NCI-H82 (cell line): ENCODE data around the gene HSD3B7.
A peak's percentile ranks its signal among the peaks of the same experiment; 100 is the strongest.

Experiments
- DNase-seq: peaks from one replicate; lab custom pipeline; 2025; lab: John Stamatoyannopoulos, UW

Gene HSD3B7

DNA sequence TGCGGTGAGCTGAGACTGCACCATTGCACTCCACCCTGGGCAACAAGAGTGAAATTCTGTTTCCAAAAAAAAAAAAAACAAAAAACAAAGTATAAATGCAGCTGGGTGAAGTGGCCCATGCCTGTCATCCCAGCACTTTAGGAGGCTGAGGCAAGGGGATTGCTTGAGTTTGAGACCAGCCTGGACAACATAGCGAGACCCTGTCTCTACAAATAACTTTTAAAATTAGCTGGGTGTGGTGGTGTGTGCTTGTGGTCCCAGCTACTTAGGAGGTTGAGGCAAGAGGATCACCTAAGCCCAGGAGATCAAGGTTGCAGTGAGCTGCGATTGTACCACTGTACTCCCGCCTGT, 38.2 kb downstream of the HSD3B7 start:
- no peak for DNase-seq

DNA sequence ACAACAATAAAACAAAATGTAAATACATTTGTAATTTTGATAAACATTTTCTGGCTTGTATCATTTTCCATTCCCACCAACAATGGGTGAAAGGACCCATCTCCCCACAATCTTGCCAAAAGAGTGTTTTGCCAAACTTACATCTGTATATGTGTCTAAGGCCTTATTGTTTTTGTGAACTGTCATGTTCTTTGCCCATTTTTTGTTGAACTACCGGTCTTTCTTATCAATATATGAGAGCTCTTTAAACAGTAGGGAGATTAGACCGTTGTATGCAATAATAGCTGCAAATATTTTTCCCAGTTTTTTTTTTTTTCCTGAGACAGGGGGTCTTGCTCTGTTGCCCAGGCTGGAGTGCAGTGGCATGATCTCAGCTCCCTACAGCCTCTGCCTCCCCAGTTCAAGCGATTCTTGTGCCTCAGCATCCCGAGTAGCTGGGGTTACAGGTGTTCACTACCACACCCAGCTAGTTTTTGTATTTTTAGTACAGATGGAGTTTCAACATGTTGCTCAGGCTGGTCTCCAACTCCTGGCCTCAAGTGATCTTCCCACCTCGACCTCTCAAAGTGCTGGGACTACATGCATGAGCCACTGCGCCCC, 38.7 kb downstream of the HSD3B7 start:
- no peak for DNase-seq

DNA sequence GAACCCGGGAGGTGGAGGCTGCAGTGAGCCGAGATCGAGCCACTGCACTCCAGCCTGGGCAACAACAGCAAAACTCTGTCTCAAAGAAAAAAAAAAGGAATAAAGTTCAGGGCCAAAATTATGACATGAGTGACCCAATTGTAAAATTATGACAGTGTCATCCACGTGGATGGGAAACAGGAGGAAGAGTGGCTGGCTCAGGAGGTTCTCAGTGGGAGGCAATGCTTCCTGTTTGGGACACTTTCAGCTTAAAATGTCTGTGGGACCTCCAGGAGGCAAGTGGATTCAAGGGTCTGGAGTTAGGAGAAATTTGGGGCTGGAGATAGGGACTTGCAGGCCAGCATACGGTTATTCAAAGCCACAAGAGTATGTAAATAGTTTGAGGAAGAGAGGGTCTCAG, 40.3 kb downstream of the HSD3B7 start:
- DNase-seq, result no peak

DNA sequence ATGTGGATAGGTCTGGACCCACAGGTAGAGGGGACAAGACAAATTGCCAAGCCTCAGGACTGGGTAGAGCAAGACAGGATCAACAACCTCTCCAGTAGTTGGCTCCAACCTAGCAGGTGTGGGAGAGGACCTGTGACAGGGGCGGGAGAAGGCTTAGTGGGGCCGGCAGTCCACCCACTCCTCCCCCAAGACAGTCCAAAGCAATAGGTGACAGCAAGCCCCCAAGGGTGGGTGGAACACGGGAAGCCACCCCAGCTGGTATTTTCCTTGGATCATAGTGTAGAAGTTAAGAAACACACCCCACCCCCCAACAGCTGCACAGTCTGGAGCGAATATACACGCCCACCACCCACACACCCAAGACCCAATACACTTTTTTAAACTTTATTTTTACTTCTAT, 44.3 kb downstream of the HSD3B7 start:
- DNase-seq, result no peak

DNA sequence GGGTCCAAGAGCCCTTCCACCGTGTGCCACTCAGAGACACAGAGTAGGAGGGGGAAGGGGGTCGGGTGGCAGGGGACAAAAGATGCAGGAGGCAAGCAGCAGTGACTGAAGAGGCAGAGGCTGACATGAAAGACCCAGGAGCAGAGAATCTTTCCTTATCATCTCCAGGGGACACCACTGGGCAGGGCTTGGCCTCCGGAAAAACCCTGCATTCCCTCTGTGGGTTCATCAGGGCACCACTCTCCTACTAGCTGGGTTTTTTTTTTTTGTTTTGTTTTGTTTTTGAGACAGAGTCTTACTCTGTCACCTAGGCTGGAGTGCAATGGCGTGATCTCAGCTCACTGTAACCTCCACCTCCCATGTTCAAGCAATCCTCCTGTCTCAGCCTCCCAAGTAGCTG, 46.3 kb downstream of the HSD3B7 start:
- no peak for DNase-seq

DNA sequence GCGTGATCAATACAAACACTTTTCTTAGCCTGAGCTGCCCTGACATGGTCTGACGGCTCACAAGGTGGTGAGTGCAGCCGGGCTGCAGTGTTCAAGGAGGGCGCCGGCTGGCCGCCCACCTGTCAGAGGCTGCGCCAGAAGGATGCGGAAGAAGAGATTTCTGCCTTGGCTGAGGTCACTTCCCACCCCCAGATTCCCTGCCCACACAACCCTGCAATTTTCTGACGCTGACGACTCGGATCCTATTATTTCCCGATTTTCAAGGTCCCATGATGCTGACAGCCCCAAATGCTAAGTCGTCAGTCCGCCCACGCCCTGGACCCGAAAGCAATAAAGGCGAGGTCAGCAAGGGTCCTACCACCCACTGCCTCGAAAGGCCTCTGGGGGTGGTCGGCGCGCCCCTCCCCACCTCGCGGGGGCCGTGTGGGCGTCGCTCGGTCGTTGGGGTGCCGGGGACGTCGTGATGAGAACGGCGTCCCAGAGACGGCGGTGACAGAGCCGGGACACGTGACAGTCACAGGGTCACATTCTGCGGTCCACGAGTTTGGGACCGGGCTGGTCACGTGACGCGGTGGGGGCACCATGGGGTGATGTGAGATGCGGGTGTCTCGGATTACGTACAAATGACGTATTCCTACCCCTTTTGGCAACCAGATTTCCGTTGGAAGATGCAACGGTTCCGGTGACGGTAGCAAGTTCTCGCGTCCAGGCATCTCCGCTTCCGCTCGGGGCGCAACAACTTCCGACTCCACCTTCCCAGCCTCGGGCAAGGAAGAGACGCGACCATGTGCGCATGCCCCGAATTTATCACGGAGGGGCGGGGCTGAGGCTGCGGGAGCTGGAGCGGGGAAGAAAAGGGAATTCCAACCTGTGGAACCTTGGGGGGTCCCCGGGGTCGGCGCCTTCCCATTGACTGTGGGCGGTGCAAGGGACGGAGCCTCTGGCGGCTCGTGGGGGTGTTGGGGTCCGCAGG, 48.0 kb downstream of the HSD3B7 start, which contains the start of gene STX4:
STX4 (plus strand) TSS at position 823 of the 973 bp plus-strand sequence. CDS start 248 bp downstream, outside the sequence.
- peak; percentile 94 for DNase-seq

DNA sequence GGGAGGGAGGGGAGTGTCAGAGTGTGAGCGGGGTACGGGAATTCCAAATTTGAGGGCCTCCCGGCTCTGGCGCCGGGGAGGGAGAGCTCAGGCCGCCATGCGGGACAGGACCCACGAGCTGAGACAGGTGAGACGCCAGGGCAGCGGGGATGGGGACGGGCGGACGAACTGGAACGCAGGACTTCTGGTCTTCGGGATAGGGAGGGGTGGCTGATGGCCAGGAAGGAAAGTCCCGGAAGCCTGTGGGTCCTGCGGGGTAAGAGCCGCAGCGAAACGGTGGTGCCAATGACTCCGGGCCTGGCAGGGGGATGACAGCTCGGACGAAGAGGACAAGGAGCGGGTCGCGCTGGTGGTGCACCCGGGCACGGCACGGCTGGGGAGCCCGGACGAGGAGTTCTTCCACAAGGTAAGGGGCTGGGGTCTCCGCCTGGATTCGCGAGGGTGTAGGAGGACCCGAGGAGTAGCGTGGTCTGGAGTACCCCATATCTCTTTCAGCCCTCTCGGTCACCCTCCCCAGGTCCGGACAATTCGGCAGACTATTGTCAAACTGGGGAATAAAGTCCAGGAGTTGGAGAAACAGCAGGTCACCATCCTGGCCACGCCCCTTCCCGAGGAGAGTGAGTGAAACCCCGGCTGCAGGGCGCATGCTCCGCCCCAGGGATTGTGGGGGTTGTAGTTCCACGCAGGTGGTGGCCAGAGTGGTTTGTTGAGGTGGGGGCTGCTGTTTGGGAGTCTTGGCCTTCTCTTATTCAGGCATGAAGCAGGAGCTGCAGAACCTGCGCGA, 48.9 kb downstream of the HSD3B7 start:
- peak; percentile 89 for DNase-seq

DNA sequence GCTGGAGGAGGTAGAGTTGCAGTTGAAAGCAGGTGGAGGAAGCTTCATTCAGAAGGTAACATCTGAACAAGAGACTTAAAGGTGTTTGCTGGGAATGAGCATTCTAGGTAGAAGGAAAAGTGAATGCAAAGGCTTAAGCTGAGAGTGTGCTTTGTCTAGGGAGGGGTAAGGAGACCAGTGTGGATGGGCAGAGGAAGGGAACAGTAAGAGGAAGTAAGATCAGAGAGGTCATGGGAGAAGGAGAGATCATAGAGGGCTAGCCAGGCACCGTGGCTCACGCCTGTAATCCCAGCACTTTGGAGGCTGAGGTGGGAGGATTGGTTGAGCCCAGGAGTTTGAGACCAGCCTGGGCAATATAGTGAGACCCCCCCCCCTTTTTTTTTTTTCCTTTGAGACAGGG, 51.7 kb downstream of the HSD3B7 start:
- DNase-seq, result no peak
